Prostate gland (tissue), 2 donors: Measurements from ENCODE around the gene HS1BP3. TPM values are rescaled to one million over a fixed set of nuclear protein-coding genes. Genes with fewer than 3 reads are reported as not detected.

Experiments used
- DNase-seq: peaks from one replicate; pipeline ENCODE4 v3.0.0-alpha.2; 2019; ENCODE audit warnings: low spot score
- H3K27ac ChIP-seq, 2 donors: fragments of 200-600 bp; sonication (generic); 2 replicates each; pipeline ENCODE4 v1.5.1; 2017 to 2019
- H3K27me3 ChIP-seq: fragments of 200-600 bp; sonication (generic); replicated peaks from 2 replicates; pipeline ENCODE4 v1.5.1; 2019; ENCODE audit not compliant: insufficient read depth
- H3K36me3 ChIP-seq, 2 donors: fragments of 200-600 bp; sonication (generic); 1 replicate in 1 of 2; 2 replicates in 1 of 2; pipeline versions ENCODE4 v1.5.1 to v1.8.1; 2017 to 2019
- H3K4me1 ChIP-seq: fragments of 200-600 bp; sonication (generic); replicated peaks from 2 replicates; pipeline ENCODE4 v1.5.1; 2019
- H3K4me3 ChIP-seq, 2 donors: fragments of 200-600 bp; sonication (generic); 2 replicates each; pipeline ENCODE4 v1.5.1; 2017 to 2019
- H3K9me3 ChIP-seq: fragments of 200-600 bp; sonication (generic); 2 replicates; pipeline ENCODE4 v1.5.1; 2017
- CTCF ChIP-seq, 4 experiments: fragments of 200-600 bp in 2 of 4; fragments of 450-650 bp in 2 of 4; sonication (generic) in 2 of 4; IDR thresholded peaks; 1 replicate in 3 of 4; 2 replicates in 1 of 4; pipeline ENCODE4 v1.5.1; 2016 to 2019; ENCODE audit warnings: antibody characterized with exemption in 4 of 4, mild to moderate bottlenecking in 2 of 4, moderate library complexity in 2 of 4
- POLR2A ChIP-seq: fragments of 450-650 bp; IDR thresholded peaks from one replicate; pipeline ENCODE4 v1.6.1; 2016; ENCODE audit warnings: antibody characterized with exemption, mild to moderate bottlenecking
- POLR2AphosphoS5 ChIP-seq: sonication (generic); formaldehyde crosslinking; IDR thresholded peaks from one replicate; pipeline ENCODE4 v1.6.1; 2017; ENCODE audit warnings: antibody characterized with exemption
- WGBS: methylation state at CpG from one replicate; pipeline ENCODE4 v1.1.5; 2018; 5-methylcytosine and 5-hydroxymethylcytosine counted together
- intact Hi-C: fragments of 100-400 bp; cut with DNase I; formaldehyde crosslinking; loops from one replicate; pipeline ENCODE4 v1.14.2; 2022
- total RNA-seq, 2 donors: library from RNA; depleted of rRNA; stranded (reverse); fragments of >200 nt; gene quantifications; one replicate each; pipeline ENCODE4 v1.1.0, GENCODE V29; 2016

HS1BP3 gene
- total RNA-seq, 2 donors from 2014 or later, result 29.9 to 39.4 TPM

GRCh38 chr2:20657522-20658235, 6.8 kb upstream of the HS1BP3 start:
- DNase-seq, result no peak
- Histone ChIP-seq H3K36me3 (no peaks in the 10 kb centered on the region), H3K27ac (no peak overlapping the region), H3K4me1 (peaks cover 4% of the 10 kb centered on the region), H3K9me3 (no peaks in the 10 kb centered on the region), H3K4me3 (no peak overlapping the region), H3K27me3 (no peaks in the 10 kb centered on the region)
- TF ChIP-seq CTCF (IDR thresholded peaks at IDR 0.05) (no peak), POLR2A (no peak), POLR2AphosphoS5 (no peak)
- WGBS, result 84% methylated on average over 4 of the region's 4 CpGs
- intact Hi-C loops, result no loop called here

- Histone ChIP-seq H3K27me3 (no peaks in the 10 kb centered on the region), H3K27ac (no peak overlapping the region), H3K36me3 (no peaks in the 10 kb centered on the region), H3K4me1 (peaks cover 4% of the 10 kb centered on the region), H3K4me3 (no peak overlapping the region), H3K9me3 (no peaks in the 10 kb centered on the region)
- DNase-seq, result no peak
- intact Hi-C loops, result no loop called here
- TF ChIP-seq POLR2A (no peak), CTCF (IDR thresholded peaks at IDR 0.05) (no peak), POLR2AphosphoS5 (no peak)
- WGBS, result 87% methylated on average over 7 of the region's 7 CpGs
These were observed 5.7 kb upstream of the HS1BP3 start for GRCh38 chr2:20656561-20656960.

- H3K9me3 ChIP-seq, result no peaks in the 10 kb centered on the region
- H3K27me3 ChIP-seq, result no peaks in the 10 kb centered on the region
- H3K36me3 ChIP-seq, result no peaks in the 10 kb centered on the region
- no peak overlapping the region for H3K27ac ChIP-seq
- TF ChIP-seq POLR2AphosphoS5, result no peak
- no peak for TF ChIP-seq POLR2A
- TF ChIP-seq CTCF (IDR thresholded peaks at IDR 0.05), result no peak
- peaks cover 12% of the 10 kb centered on the region for H3K4me1 ChIP-seq
- 88% methylated on average over 2 of the region's 2 CpGs for WGBS
- no peak for DNase-seq
- intact Hi-C loops, result no loop called here
- no peak overlapping the region for H3K4me3 ChIP-seq
These were observed 3.6 kb upstream of the HS1BP3 start for GRCh38 chr2:20654535-20654813.

- Histone ChIP-seq H3K27me3 (no peaks in the 10 kb centered on the region), H3K4me3 (no peak overlapping the region), H3K9me3 (no peaks in the 10 kb centered on the region), H3K4me1 (peaks cover 9% of the 10 kb centered on the region), H3K36me3 (no peaks in the 10 kb centered on the region), H3K27ac (no peak overlapping the region)
- DNase-seq, result no peak
- intact Hi-C loops, result no loop called here
- WGBS, result 86% methylated on average over 7 of the region's 7 CpGs
- TF ChIP-seq POLR2AphosphoS5 (no peak), POLR2A (no peak), CTCF (IDR thresholded peaks at IDR 0.05) (no peak)
These were observed 3.0 kb upstream of the HS1BP3 start for GRCh38 chr2:20653695-20654534.
